Spleen (tissue), 7 donors: Measurements from ENCODE around the gene C1orf115.

Source experiments
- POLR2A ChIP-seq, 3 donors: fragments of 450-650 bp; IDR thresholded peaks; one replicate each; pipeline ENCODE4 v1.5.1; 2017; ENCODE audit warnings: antibody characterized with exemption in 3 of 3, mild to moderate bottlenecking in 1 of 3
- POLR2AphosphoS5 ChIP-seq, 3 donors: sonication (generic); formaldehyde crosslinking; IDR thresholded peaks; one replicate each; pipeline ENCODE4 v1.5.1; 2017; ENCODE audit warnings: antibody characterized with exemption in 3 of 3
- TF ChIP-seq, protein P1 (sequence below), 11 experiments: fragments of 200-600 bp in 7 of 11; fragments of 450-650 bp in 4 of 11; sonication (generic) in 4 of 11; IDR thresholded peaks in 8 of 11; conservative IDR thresholded peaks in 3 of 11; 1 replicate in 7 of 11; 2 replicates in 4 of 11; pipeline versions ENCODE4 v1.4.0 to v1.8.0; 2016 to 2021; ENCODE audit warnings: antibody characterized with exemption in 11 of 11, inconsistent platforms in 4 of 11, mild to moderate bottlenecking in 1 of 11
- donor health status: DM: no; HTN: no; CAD: no; lungs with moderate emphysema.
- donor health status: DM: no; HTN: no; CAD: no.
- donor health status: DM: no; HTN: no; CAD: no.

DNA sequence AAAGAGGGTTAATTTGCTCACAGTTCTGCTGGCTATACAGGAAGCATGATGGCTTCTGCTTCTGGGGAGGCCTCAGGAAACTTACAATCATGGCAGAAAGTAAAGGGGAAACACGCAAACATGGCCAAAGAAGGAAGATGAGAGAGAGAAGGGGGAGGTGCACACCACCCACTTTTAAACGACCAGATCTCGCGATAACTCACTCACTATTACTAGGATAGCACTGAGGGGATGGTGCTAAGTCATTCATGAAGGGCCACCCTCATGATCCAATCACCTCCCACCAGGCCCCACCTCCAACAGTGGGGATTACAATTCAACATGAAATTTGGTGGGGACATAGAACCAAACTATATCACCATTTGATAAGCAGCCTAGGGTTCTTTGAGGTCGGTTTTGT lies 2.4 kb upstream of the C1orf115 start:
- TF ChIP-seq, protein P1, sequence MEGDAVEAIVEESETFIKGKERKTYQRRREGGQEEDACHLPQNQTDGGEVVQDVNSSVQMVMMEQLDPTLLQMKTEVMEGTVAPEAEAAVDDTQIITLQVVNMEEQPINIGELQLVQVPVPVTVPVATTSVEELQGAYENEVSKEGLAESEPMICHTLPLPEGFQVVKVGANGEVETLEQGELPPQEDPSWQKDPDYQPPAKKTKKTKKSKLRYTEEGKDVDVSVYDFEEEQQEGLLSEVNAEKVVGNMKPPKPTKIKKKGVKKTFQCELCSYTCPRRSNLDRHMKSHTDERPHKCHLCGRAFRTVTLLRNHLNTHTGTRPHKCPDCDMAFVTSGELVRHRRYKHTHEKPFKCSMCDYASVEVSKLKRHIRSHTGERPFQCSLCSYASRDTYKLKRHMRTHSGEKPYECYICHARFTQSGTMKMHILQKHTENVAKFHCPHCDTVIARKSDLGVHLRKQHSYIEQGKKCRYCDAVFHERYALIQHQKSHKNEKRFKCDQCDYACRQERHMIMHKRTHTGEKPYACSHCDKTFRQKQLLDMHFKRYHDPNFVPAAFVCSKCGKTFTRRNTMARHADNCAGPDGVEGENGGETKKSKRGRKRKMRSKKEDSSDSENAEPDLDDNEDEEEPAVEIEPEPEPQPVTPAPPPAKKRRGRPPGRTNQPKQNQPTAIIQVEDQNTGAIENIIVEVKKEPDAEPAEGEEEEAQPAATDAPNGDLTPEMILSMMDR (IDR thresholded peaks at IDR 0.05 in 8 of 11, conservative IDR thresholded peaks at IDR 0.05 in 3 of 11), result no peak
- TF ChIP-seq POLR2A (IDR thresholded peaks at IDR 0.05), result no peak
- no peak for TF ChIP-seq POLR2AphosphoS5 (IDR thresholded peaks at IDR 0.05)
